ENCODE results near the gene TEX22. TPM values are rescaled to one million over a fixed set of nuclear protein-coding genes. Genes with fewer than 3 reads are reported as not detected.

Gene TEX22
- total RNA-seq, 1 donor from 2014 or later: 4.1 TPM

- Mint-ChIP-seq H3K36me3 (peaks cover 3% of the 10 kb centered on the region), H3K9me3 (no peaks in the 10 kb centered on the region), H3K27me3 (no peaks in the 10 kb centered on the region), H3K4me1 (ENCODE audit: unreplicated experiment) (peaks cover 12% of the 10 kb centered on the region), H3K4me3 (peak overlapping the region; percentile 91), H3K27ac (peak overlapping the region; percentile 46)
- DNase-seq (ENCODE audit: extremely low spot score, unreplicated experiment): no peak
- no peak for TF ChIP-seq CTCF (conservative IDR thresholded peaks at IDR 0.05)
Measured at GRCh38 chr14:105421723-105422615, 23.6 kb downstream of the TEX22 start.

GRCh38 chr14:105422695-105423487 is 24.6 kb downstream of the TEX22 start:
- Mint-ChIP-seq H3K27ac (peak overlapping the region; percentile 46), H3K4me1 (ENCODE audit: unreplicated experiment) (peaks cover 12% of the 10 kb centered on the region), H3K9me3 (no peaks in the 10 kb centered on the region), H3K36me3 (peaks cover 10% of the 10 kb centered on the region), H3K4me3 (peak overlapping the region; percentile 49), H3K27me3 (no peaks in the 10 kb centered on the region)
- no peak for TF ChIP-seq CTCF (conservative IDR thresholded peaks at IDR 0.05)
- DNase-seq (ENCODE audit: extremely low spot score, unreplicated experiment): no peak

- no peaks in the 10 kb centered on the region for H3K27me3 Mint-ChIP-seq
- DNase-seq (ENCODE audit: extremely low spot score, unreplicated experiment): no peak
- peak overlapping the region; percentile 28 for H3K4me3 Mint-ChIP-seq
- H3K27ac Mint-ChIP-seq: no peak overlapping the region
- H3K36me3 Mint-ChIP-seq: peaks cover 15% of the 10 kb centered on the region
- no peak for TF ChIP-seq CTCF (conservative IDR thresholded peaks at IDR 0.05)
- H3K9me3 Mint-ChIP-seq: no peaks in the 10 kb centered on the region
- H3K4me1 Mint-ChIP-seq (ENCODE audit: unreplicated experiment): peaks cover 9% of the 10 kb centered on the region
Measured at GRCh38 chr14:105423488-105424195, 25.3 kb downstream of the TEX22 start.

GRCh38 chr14:105424861-105425260 is 26.5 kb downstream of the TEX22 start:
- DNase-seq (ENCODE audit: extremely low spot score, unreplicated experiment): no peak
- Mint-ChIP-seq H3K4me1 (ENCODE audit: unreplicated experiment) (peaks cover 5% of the 10 kb centered on the region), H3K4me3 (no peak overlapping the region), H3K27me3 (no peaks in the 10 kb centered on the region), H3K9me3 (no peaks in the 10 kb centered on the region), H3K27ac (no peak overlapping the region), H3K36me3 (peaks cover 15% of the 10 kb centered on the region)
- no peak for TF ChIP-seq CTCF (conservative IDR thresholded peaks at IDR 0.05)

- Mint-ChIP-seq H3K27me3 (no peaks in the 10 kb centered on the region), H3K4me1 (ENCODE audit: unreplicated experiment) (peaks cover 5% of the 10 kb centered on the region), H3K9me3 (peaks cover 4% of the 10 kb centered on the region), H3K4me3 (no peak overlapping the region), H3K36me3 (peaks cover 24% of the 10 kb centered on the region), H3K27ac (no peak overlapping the region)
- no peak for TF ChIP-seq CTCF (conservative IDR thresholded peaks at IDR 0.05)
- DNase-seq (ENCODE audit: extremely low spot score, unreplicated experiment): no peak
Measured at GRCh38 chr14:105425823-105426247, 27.5 kb downstream of the TEX22 start.

All from type B pancreatic cell (in vitro differentiated cells).